ACHN (cell line): ENCODE results near the gene TAOK2.
A peak's percentile ranks its signal among the peaks of the same experiment; 100 is the strongest.

Source experiments
- DNase-seq: peaks from one replicate; pipeline ENCODE4 v3.0.0-alpha.2; 2015
- in situ Hi-C: cut with HindIII; loops from 2 replicates; pipeline ENCODE4 v1.10.0; 2017; ENCODE audit warnings: low sequenced_read_pairs, low pct_ligation_motif_present, low pct_unique_long_range_greater_than_20kb

The TAOK2 gene

DNA sequence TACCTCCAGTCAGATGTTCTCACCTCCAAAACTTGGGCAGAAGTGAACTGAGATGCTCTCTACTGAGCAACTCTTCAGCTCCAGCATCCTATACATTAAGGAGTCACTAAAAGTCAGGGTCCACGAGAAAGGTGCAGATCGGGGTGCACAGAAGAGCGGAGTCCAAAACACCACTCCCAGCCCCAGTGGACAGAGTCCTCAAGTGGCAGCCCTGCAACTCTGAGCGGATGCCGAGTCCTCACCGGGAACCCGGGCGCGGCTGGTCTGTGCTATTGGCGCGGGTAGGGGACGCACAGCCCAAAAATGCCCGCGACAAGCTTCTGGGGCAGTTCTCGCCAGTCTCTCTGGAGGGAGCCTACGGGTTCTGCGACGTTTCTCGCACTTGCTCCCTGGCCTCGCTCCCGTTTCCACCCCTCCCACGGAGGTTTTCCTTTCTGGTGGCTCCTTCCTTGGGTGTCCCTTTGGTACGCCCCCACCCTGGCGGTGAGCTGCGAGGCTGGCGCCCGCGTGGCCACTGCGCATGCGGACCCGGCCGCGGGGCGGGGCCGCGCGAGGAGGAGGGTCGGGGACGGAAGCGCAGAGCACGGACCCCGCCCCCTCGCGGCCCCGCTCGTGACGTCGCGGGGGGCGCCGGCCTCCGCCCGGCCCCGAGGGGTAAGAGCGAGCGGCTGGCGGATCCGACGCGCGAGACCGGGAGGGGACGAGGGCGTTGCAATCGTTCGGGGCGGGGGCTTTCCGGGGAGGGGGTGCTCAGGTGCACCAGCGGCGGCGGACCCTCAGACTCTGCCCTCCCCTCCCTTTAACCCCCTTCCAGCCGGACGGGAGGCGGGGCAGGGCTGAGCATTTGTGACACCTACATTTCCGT is 12.0 kb upstream of the TAOK2 start, which contains the start of gene TMEM219:
TMEM219 (plus strand) TSS at position 601 of the 865 bp plus-strand sequence. CDS start 1,065 bp downstream, outside the sequence.
- peak; percentile 95 for DNase-seq
- in situ Hi-C loops: no loop called here

DNA sequence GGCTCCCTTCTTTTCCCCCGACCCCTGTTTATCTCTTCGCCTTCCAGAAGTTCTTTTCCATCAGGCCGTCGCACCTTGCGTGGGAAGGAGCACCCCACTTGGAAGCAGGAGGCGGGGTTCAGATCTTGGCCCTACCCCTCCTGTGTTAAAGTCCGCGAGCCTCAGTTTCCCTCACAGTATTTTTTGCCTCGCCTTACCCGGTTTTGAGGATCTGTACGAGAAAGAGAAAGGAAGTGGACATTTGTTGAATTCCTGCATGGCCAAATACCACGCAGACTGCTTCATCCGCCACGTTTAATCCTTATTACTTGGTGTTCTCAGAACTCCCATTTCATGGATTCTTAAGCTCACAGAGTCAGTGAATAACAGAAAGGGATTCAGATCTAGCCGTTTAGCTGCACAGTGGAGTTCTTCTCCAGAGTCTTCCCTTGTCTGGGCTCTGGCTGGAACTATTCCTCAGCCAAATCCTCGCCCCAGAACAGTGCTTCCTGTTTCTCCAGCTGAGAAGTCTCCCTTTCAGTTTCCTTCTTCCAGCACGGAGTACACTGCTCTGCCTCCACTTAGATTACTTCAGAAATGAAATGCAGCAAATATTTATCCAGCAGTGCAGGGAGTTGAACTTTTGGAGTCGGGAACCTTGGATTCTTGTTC is 11.2 kb upstream of the TAOK2 start:
- DNase-seq: peak; percentile 43
- in situ Hi-C loops: no loop called here

DNA sequence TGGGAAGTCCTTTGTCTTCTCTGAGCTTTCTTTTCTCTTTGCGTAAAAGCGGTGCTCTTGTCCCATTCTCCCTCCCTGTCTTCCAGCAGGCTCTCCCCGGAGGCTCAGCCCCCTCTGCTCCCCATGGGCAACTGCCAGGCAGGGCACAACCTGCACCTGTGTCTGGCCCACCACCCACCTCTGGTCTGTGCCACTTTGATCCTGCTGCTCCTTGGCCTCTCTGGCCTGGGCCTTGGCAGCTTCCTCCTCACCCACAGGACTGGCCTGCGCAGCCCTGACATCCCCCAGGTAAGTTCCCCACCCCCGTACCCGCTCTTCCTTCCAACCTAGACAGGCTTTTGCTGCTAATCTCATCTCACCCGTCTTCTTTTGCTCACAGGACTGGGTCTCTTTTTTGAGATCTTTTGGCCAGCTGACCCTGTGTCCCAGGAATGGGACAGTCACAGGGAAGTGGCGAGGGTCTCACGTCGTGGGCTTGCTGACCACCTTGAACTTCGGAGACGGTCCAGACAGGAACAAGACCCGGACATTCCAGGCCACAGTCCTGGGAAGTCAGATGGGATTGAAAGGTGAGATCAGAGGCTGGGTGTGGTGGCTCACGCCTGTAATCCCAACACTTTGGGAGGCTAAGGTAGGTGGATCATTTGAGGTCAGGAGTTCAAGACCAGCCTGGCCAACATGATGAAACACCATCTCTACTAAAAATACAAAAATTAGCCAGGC is 10.5 kb upstream of the TAOK2 start:
- in situ Hi-C loops: no loop called here

DNA sequence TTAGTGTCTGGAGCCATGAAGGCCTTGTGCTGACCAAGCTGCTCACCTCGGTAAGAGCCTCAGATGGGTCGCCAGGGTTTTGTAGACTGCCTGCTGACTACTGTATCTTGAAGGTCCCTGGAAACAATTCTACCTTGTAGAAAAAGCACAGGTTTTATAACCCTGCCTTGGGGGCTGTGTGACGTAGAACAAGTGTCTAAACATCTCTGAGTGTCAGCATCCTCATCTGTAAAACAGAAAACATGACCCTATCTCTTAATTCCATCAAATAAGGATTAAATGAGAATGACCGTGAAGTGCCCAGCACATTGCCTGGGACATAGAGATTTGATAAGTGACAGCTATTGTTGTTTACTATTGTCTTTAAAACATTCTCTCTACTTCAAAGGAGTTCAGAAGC is 5.5 kb upstream of the TAOK2 start:
- DNase-seq: no peak
- in situ Hi-C loops: no loop called here

More for the DNA sequence above, 10.5 kb upstream of the TAOK2 start:
- DNase-seq: no peak

DNA sequence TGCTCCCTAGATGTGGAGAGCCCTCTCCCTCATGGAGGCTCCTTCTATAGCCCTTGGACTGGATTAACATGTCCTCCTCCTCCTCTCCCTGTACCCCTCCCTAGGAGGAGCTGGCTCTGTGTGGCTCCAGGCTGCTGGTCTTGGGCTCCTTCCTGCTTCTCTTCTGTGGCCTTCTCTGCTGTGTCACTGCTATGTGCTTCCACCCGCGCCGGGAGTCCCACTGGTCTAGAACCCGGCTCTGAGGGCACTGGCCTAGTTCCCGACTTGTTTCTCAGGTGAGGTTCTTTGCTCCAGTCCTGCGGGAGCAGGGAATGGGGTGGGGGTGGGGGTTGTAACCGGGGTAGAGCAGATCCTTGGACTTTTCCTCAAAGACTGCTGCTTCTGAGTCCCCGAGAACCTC is 2.4 kb upstream of the TAOK2 start:
- DNase-seq: no peak
- in situ Hi-C loops: no loop called here

DNA sequence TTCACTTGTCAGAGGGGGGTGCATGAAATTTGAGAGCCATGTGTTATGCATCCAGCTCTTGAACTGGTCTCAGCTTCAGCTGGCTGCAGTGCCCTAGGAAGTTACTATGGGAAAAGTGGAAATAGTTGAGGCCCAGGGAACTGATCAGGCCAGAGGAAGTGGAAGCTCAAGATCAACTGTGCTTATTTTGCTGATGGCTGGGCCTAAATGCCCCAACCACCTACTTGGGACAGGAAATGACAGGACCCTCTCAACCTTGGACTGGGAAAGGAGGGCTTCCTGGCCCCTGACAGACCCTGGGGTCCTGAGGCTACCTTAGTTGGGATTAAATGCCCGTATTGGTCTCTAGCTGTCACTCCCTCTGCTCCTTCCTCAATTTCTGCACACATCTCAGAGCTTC is 1.2 kb upstream of the TAOK2 start:
- in situ Hi-C loops: no loop called here
- no peak for DNase-seq

DNA sequence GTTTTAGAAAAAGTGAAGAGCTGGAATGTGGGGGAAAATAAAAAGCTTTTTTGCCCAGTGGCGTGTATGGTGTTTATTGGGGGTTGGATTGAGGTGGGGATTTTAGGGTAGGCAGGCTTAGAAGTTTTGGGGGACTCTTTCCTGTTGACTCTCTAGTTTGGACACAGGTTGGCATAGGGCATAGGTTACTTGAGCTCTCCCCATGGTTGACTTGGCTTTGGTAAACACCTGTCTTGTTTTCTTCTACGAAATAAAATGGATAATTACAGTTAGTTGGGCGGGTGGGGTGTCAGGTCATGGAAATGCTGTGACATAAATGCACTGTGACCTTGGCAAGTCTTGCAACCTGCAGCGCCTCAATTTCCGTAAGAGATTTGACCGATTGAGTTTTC is 680 bp upstream of the TAOK2 start:
- DNase-seq: no peak
- in situ Hi-C loops: no loop called here

DNA sequence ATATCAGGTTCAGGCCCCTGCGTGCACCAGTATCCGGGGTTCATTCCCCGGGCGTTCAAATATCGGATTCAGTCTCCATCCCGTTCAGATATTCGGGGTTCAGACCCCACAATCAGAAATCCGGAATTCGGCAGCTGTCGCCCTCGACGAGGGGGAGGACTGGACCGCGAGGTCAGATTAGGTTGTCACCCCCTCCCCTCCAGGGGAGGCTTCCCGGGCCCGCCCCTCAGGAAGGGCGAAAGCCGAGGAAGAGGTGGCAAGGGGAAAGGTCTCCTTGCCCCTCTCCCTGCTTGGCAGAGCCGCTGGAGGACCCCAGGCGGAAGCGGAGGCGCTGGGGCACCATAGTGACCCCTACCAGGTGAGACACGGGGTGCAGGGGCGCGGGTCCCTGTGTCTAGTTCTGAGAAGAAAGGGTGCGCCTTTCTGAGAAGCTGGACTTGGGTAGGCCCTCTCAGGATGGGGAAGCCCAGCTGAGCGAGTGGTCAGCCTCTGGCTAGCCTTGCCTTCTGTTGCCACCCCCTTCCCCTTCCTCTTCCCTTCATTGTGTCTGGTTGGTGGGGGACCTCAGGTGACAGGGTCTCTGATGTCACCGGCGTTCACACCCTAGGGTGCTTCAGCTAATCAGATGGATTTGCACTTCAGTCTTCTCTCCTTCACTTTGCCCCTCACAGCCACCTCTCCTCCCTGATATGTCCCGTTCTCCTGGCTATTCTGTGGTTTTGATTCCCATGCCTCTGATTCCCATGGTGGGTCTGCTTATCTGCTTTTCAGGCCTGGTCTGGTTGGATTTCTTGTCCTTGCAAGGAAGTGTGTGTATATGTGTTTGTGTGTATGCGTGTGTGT is 844 bp downstream of the TAOK2 start:
- in situ Hi-C loops: no loop called here
- no peak for DNase-seq

DNA sequence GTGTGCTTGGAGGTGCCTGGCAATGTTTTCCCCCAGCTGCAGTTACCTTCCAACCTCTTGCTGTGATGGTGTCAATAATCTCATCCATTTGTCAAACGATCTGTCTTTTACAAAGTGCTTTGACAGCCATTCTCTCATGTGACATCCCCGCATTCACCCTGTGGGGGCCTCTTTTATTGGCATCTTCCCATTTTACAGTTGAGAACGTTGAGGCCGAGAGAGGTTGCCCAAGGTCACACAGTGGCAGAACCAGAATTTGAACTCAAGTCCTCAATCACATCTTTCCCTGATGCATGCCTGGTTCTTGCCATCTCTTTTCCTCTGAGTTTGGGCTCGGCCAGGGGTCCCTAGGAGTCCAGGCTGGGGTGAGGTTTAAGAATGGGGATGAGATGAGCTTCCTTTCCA is 1.5 kb downstream of the TAOK2 start:
- in situ Hi-C loops: no loop called here
- no peak for DNase-seq

DNA sequence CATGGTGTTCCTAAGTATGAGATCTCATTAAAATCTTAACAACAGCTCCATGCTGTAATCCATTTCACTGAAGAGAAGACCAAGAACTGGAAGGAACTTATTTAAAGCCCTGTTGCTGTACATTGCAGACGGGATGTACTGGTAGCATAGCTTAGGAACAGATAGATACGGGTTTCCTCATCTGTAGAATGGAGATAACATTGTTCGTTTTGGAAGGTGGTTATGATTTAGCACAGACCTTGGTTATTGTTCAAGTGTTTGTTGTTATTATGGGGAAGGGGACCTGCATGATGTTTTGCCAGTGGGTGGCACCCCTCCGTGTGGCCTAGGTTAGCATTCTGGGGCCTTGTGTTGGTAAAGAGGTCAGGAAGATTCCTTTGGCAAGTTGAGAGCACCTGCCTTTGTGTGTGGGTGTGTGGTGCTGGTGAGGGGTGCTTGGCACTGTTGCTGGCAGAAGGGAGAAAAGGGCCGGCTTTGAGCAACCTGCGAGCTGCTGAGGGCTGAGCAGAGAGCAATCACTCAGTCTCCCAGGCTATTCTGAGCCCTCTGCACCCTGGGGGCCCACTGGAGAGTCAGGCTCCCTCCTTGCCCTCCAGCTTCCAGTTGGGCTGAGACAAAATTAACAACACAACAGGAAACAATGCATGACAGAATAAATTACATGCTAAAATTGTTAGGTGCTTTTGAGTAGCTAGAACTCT is 2.3 kb downstream of the TAOK2 start:
- no peak for DNase-seq
- in situ Hi-C loops: no loop called here

DNA sequence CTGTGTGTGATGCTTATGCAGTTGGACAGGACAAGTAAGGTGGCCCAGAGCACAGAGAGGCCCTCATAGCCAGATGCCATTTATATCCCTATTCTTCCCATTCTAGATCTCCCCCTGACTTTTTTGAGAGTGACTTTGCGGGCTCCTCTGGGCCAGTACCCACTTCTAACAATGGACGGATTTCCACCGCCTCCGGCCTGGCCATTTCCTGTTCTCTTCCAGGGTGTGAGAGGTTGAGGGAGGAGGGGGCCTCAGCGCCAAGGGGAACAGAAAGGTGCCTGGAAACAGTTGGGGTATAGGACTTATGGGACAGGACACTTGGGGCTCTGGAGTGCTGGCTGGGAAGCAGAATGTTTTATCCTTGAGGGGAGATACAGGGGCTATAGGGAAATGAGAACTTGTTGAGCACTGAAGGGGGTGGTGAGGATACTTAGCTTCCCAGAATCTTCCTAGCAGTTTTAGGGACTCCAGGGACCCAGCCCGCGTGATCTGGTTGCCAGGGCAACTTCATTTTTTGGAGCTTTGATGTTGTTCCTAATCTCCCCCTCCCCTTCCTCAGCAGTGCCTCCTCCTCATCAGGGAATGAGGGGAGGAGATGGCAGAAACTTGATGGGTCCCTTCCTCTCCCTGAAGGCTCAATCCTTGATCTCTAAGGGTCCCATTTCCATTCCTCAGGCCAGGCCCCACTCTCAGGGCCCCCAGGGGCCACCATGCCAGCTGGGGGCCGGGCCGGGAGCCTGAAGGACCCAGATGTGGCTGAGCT is 3.6 kb downstream of the TAOK2 start:
- in situ Hi-C loops: no loop called here
- DNase-seq: no peak

DNA sequence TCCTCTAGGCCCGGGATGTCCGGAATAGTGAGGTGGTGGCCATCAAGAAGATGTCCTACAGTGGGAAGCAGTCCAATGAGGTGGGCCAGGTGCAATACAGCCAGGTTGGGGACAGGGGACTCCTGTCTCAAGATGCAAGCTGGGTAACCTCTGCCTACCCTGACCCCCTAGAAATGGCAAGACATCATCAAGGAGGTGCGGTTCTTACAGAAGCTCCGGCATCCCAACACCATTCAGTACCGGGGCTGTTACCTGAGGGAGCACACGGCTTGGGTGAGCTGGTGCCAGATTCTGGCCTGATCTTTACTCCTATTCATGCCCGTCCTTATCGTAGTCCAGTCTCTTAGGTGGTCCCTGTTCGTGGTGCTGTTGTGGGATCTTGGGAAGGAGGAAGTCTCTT is 4.4 kb downstream of the TAOK2 start:
- in situ Hi-C loops: no loop called here

DNA sequence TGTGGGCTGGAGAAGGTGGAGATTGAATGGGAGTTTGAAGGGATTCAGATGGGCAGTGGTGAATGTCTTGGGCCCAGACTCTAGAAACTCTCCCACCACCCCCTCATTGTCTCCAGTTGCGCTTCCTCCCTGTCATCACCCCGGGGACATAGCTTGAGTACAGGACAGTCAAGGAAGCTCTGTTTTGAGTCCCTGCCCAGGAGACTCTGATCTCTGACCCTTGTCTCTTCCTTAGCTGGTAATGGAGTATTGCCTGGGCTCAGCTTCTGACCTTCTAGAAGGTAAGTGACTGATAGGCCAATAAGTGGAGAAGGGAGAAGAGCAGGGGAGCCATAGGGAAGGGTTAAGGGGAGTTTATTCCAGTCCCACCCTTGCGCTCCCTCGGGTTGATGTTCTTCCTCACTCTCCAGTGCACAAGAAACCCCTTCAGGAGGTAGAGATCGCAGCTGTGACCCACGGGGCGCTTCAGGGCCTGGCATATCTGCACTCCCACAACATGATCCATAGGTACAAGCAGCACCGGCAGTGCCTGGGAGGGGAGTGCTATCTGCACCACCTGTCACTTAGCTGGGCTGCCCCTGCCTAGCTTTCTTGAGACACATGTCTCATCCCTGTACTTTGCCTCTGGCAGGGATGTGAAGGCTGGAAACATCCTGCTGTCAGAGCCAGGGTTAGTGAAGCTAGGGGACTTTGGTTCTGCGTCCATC is 5.0 kb downstream of the TAOK2 start:
- no peak for DNase-seq
- in situ Hi-C loops: no loop called here

More for the DNA sequence above, 4.4 kb downstream of the TAOK2 start:
- no peak for DNase-seq

DNA sequence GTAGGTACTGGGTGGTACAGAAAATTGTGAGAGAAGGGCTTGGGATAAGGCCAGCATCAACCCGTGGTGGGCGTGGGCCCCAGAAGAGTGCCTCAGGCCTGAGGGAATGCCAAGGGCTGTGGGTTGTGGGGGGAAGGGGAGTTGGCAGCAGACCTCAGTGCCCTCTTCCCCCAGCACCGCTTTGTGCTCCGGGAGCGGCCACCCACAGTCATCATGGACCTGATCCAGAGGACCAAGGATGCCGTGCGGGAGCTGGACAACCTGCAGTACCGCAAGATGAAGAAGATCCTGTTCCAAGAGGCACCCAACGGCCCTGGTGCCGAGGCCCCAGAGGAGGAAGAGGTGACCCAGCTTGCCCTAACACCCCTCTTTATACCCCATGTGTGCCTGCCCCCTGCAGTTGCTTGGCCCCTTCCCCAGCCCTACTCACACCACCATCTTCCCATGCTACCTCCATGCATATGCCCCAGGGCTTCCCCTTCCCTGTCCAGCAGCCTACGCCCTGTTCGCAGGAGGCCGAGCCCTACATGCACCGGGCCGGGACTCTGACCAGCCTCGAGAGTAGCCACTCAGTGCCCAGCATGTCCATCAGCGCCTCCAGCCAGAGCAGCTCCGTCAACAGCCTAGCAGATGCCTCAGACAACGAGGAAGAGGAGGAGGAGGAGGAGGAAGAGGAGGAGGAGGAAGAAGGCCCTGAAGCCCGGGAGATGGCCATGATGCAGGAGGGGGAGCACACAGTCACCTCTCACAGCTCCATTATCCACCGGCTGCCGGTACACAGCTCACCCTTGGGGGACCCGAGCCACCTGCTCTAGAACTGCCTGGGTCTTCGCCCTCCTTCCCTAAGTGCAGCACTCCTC is 9.1 kb downstream of the TAOK2 start:
- in situ Hi-C loops: no loop called here
- DNase-seq: no peak

DNA sequence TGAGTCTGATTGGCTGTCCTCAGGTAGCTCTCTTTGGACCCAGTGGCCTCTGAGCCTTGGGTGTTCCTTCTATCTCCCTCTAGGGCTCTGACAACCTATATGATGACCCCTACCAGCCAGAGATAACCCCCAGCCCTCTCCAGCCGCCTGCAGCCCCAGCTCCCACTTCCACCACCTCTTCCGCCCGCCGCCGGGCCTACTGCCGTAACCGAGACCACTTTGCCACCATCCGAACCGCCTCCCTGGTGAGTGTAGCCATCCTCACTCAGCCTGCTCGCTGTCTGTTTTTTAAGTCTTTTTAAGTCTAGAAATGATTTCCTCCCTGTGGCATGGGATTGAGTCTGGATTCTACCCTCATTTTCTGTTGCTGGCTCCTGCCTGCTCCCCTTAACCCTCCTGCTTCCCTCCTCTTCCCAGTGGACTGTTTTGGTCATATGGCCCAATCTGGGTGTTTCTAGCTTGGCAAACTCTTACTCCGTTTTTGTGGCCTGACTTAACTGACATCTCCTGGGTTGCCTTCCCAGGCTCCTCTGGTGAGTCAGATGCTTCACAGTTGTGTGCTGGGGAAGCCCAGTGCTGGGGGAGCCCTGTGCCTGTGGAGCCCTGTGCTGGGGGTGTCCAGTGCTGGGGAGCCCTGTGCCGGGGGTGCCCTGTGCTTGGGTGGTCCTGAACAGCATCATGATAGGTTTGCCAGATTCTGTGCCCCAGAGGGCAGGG is 9.9 kb downstream of the TAOK2 start:
- DNase-seq: no peak
- in situ Hi-C loops: no loop called here
